K562 (cell line): ENCODE results near the gene EXD2. TPM values are rescaled to one million over a fixed set of nuclear protein-coding genes. Genes with fewer than 3 reads are reported as not detected.

Source experiments
- ATAC-seq: fragments of 200-7000 bp; cut with Tn5 transposase; 3 replicates; pipeline ENCODE4 v1.9.1; 2020; ENCODE audit warnings: moderate library complexity
- BruUV-seq: library from RNA; stranded (reverse); fragments of 400-500 nt; replicated peaks from 2 replicates; lab custom pipeline; 2021; lab: Mats Ljungman, UMichigan
- CTCF ChIA-PET: fragments of 300-600 bp; formaldehyde crosslinking; extraction: SDS; loops from one replicate; lab custom pipeline; 2021; ENCODE audit warnings: low intra/inter-chr PET ratio; lab: Yijun Ruan, JAX
- POLR2A ChIA-PET: fragments of 300-600, 350-650 bp; sonication (Branson Sonifier 250); formaldehyde crosslinking; extraction: SDS; loops from one replicate; lab custom pipeline; 2021; ENCODE audit warnings: antibody characterized with exemption, inconsistent platforms; lab: Yijun Ruan, JAX
- DNase-seq, 4 experiments: peaks; one replicate each; pipeline versions ENCODE4 v3.0.0 to v3.0.0-alpha.2; 2011 to 2018; ENCODE audit warnings: low spot score in 3 of 4, mixed read lengths in 3 of 4; ENCODE audit errors: extremely low read depth in 1 of 4
- FAIRE-seq: peaks from 2 replicates; lab custom pipeline; 2011; peaks lifted over from hg19 to GRCh38; lab: Jason Lieb, UNC
- H2AFZ ChIP-seq: 2 replicates; pipeline ENCODE4 v1.6.0; 2011; ENCODE audit warnings: low read depth, low read length, control low read depth, inconsistent platforms
- H3K27ac ChIP-seq: fragments of 200-600 bp; 3 replicates; pipeline ENCODE4 v1.8.0; 2011; ENCODE audit warnings: low read depth, mild to moderate bottlenecking, control low read depth, inconsistent platforms, low read length, moderate library complexity, mixed read lengths; ENCODE audit errors: extremely low read depth
- H3K27me3 ChIP-seq, 2 experiments: fragments of 300-600 bp in 1 of 2; 2 replicates in 1 of 2; 3 replicates in 1 of 2; pipeline versions ENCODE4 v1.6.0 to v1.8.0; 2011; ENCODE audit warnings: inconsistent platforms in 2 of 2, low read length in 2 of 2, mild to moderate bottlenecking in 1 of 2, mixed read lengths in 1 of 2, moderate library complexity in 1 of 2; ENCODE audit not compliant: control insufficient read depth in 2 of 2, insufficient read depth in 2 of 2
- H3K36me3 ChIP-seq: fragments of 300-600 bp; 3 replicates; pipeline ENCODE4 v1.8.0; 2011; ENCODE audit warnings: mild to moderate bottlenecking, low read length, inconsistent platforms; ENCODE audit not compliant: control insufficient read depth, insufficient read depth
- H3K4me1 ChIP-seq, 2 experiments: fragments of 200-600 bp in 1 of 2; replicated peaks in 1 of 2; 2 replicates in 1 of 2; 3 replicates in 1 of 2; pipeline versions ENCODE4 v1.5.1 to v1.8.0; 2011; ENCODE audit warnings: inconsistent platforms in 2 of 2, low read length in 2 of 2, mild to moderate bottlenecking in 1 of 2, mixed read lengths in 1 of 2, moderate library complexity in 1 of 2; ENCODE audit not compliant: control insufficient read depth in 2 of 2, insufficient read depth in 2 of 2
- H3K4me2 ChIP-seq: 2 replicates; pipeline ENCODE4 v1.6.1; 2011; ENCODE audit warnings: low read length, control low read depth, inconsistent platforms, mixed read lengths; ENCODE audit not compliant: insufficient read depth
- H3K4me3 ChIP-seq: fragments of 200-600 bp; sonication (generic), shearing (Covaris generic); 2 replicates; pipeline ENCODE4 v1.5.1; 2016; ENCODE audit warnings: control low read depth, inconsistent platforms
- H3K79me2 ChIP-seq: fragments of 200-600 bp; 3 replicates; pipeline ENCODE4 v1.8.0; 2011; ENCODE audit warnings: low read length, inconsistent platforms; ENCODE audit not compliant: control insufficient read depth, insufficient read depth
- H3K9ac ChIP-seq, 2 experiments: 2 replicates each; pipeline versions ENCODE4 v1.6.0 to v1.6.1; 2011; ENCODE audit warnings: low read depth in 2 of 2, low read length in 2 of 2, control low read depth in 1 of 2, inconsistent platforms in 1 of 2, mild to moderate bottlenecking in 1 of 2, mixed read lengths in 1 of 2; ENCODE audit not compliant: insufficient read depth in 1 of 2
- H3K9me1 ChIP-seq: one replicate; pipeline ENCODE4 v1.6.0; 2011; ENCODE audit warnings: inconsistent platforms, mild to moderate bottlenecking, low read length, moderate library complexity; ENCODE audit not compliant: control insufficient read depth, insufficient read depth
- H3K9me3 ChIP-seq: replicated peaks from 2 replicates; pipeline ENCODE4 v1.5.1; 2011; ENCODE audit warnings: low read depth, low read length, inconsistent platforms; ENCODE audit not compliant: control insufficient read depth, insufficient read depth
- H4K20me1 ChIP-seq: replicated peaks from 2 replicates; pipeline ENCODE4 v1.6.1; 2011; ENCODE audit warnings: low read length, inconsistent platforms, mixed read lengths; ENCODE audit not compliant: control insufficient read depth, insufficient read depth
- BRD4 ChIP-seq: fragments of 200-600 bp; sonication (generic); IDR thresholded peaks from 2 replicates; pipeline ENCODE4 v1.6.1; 2017; ENCODE audit warnings: inconsistent platforms
- CBX3 ChIP-seq, 2 experiments: IDR thresholded peaks; 1 replicate in 1 of 2; 2 replicates in 1 of 2; pipeline ENCODE4 v1.6.1; 2012; ENCODE audit warnings: inconsistent platforms in 2 of 2, low read length in 2 of 2, borderline replicate concordance in 1 of 2, control low read depth in 1 of 2
- E2F6 ChIP-seq, 2 experiments: IDR thresholded peaks; 2 replicates each; pipeline ENCODE4 v1.6.1; 2011; ENCODE audit warnings: borderline replicate concordance in 1 of 2, control low read depth in 1 of 2, low read depth in 1 of 2, low read length in 1 of 2, mild to moderate bottlenecking in 1 of 2, mixed read lengths in 1 of 2, moderate library complexity in 1 of 2; ENCODE audit not compliant: insufficient read depth in 1 of 2, insufficient read length in 1 of 2, poor library complexity in 1 of 2, severe bottlenecking in 1 of 2; ENCODE audit errors: extremely low read depth in 1 of 2
- FUS ChIP-seq: fragments of 200-400 bp; formaldehyde crosslinking; optimal IDR thresholded peaks from 2 replicates; pipeline ENCODE3; 2017; ENCODE audit warnings: low read depth, low read length
- HCFC1 ChIP-seq: IDR thresholded peaks from 2 replicates; pipeline ENCODE4 v1.6.1; 2012; ENCODE audit warnings: low read depth, low read length, improper control_type of control experiment
- POLR2AphosphoS2 ChIP-seq: IDR thresholded peaks from 2 replicates; pipeline ENCODE4 v1.6.1; 2012; ENCODE audit warnings: low read length, improper control_type of control experiment
- SRF ChIP-seq, 2 experiments: fragments of 250-450, 450-650 bp in 1 of 2; sonication (Bioruptor Pico) in 1 of 2; sonication (generic) in 1 of 2; formaldehyde crosslinking; IDR thresholded peaks; 2 replicates each; pipeline versions ENCODE4 v1.5.0 to v1.5.1; 2020 to 2022; ENCODE audit warnings: mild to moderate bottlenecking in 1 of 2, missing genetic modification reagents in 1 of 2
- ZBTB40 ChIP-seq, 2 experiments: fragments of 450-650 bp in 1 of 2; sonication (generic) in 1 of 2; formaldehyde crosslinking in 1 of 2; IDR thresholded peaks; 2 replicates each; pipeline versions ENCODE4 v1.7.1 to v1.9.0; 2016 to 2022; ENCODE audit warnings: inconsistent platforms in 1 of 2, mild to moderate bottlenecking in 1 of 2, missing genetic modification reagents in 1 of 2
- ZNF41 ChIP-seq: fragments of 250-450 bp; sonication (Bioruptor Pico); conservative IDR thresholded peaks from 2 replicates; pipeline ENCODE4 v1.4.0; 2020; ENCODE audit warnings: mild to moderate bottlenecking
- ZNF583 ChIP-seq: fragments of 250-450 bp; sonication (Bioruptor Pico); IDR thresholded peaks from 2 replicates; pipeline ENCODE4 v1.4.0; 2020
- ZNF655 ChIP-seq: fragments of 250-450 bp; sonication (Bioruptor Pico); IDR thresholded peaks from 2 replicates; pipeline ENCODE4 v1.5.0; 2021
- WGBS: fragments of 100-300 bp; shearing (Covaris generic); methylation state at CpG from one replicate; pipeline ENCODE4 v1.1.6; 2016; ENCODE audit warnings: low coverage, mixed read lengths; ENCODE audit not compliant: insufficient coverage; ENCODE audit errors: missing lambda C conversion rate; 5-methylcytosine and 5-hydroxymethylcytosine counted together
- in situ Hi-C: fragments of 300-500 bp; cut with MboI; formaldehyde crosslinking; loops from 4 replicates; pipeline ENCODE4 v1.15.0; 2018; ENCODE audit warnings: inconsistent platforms, mixed read lengths
- intact Hi-C: fragments of 100-400 bp; cut with micrococcal nuclease; formaldehyde crosslinking; loops from 2 replicates; pipeline ENCODE4 v1.14.2; 2022
- polyA plus RNA-seq, 8 experiments: library from polyadenylated mRNA; depleted of rRNA in 4 of 8; stranded (reverse) in 5 of 8; unstranded in 3 of 8; fragments of >200 nt; fragmentation: Nextera tagmentation in 2 of 8; fragmentation: Illumina TruSeq in 1 of 8; extraction: Ambion mirVana in 2 of 8; extraction: Trizol in 1 of 8; gene quantifications; 2 replicates each; pipeline versions ENCODE4 v1.2.1 to v1.2.3, GENCODE V29; 2011 to 2014; ENCODE audit warnings: inconsistent platforms in 1 of 8, missing spikeins in 1 of 8
- total RNA-seq, 7 experiments: library from RNA; depleted of rRNA in 6 of 7; stranded (reverse); fragments of >200 nt in 6 of 7; fragmentation: Illumina TruSeq in 2 of 7; extraction: Trizol in 2 of 7; gene quantifications; 2 replicates each; pipeline versions ENCODE4 v1.2.1 to v1.2.3, GENCODE V29; 2011 to 2021; ENCODE audit warnings: low replicate concordance in 1 of 7

Gene EXD2
- total and polyA plus RNA-seq, 9 of the 15 experiments (the other 6 are each of a cell fraction or from before 2014, with no cell fraction given) = 1.6 to 7.5 (median 3.7) TPM

GRCh38 chr14:69244946-69245345 lies 53.6 kb downstream of the EXD2 start:
- intact Hi-C loops (loop anchor here (5.0 to 10.0 kb wide), 2 partner anchors 118 to 330 kb away; partner anchors contain the start of gene CCDC177), in situ Hi-C loops (no loop called here)
- Histone ChIP-seq H3K4me1 (peaks cover 0 to 3% of the 10 kb centered on the region in 2 experiments; a peak in 1 of 5 replicates), H2AFZ (no peak overlapping the region), H4K20me1 (no peaks in the 10 kb centered on the region; the same call in 1 of the 2 replicates), H3K4me2 (no peak overlapping the region), H3K9me1 (no peaks in the 10 kb centered on the region), H3K27me3 (peaks cover 2 to 3% of the 10 kb centered on the region in 2 experiments; a peak in 3 of 5 replicates), H3K9me3 (no peaks in the 10 kb centered on the region), H3K9ac (no peak overlapping the region), H3K36me3 (no peaks in the 10 kb centered on the region), H3K79me2 (no peaks in the 10 kb centered on the region), H3K27ac (no peak overlapping the region), H3K4me3 (no peak overlapping the region)
- no peak for ATAC-seq
- WGBS = 40% methylated on average over 3 of the region's 3 CpGs
- ChIA-PET POLR2A (no interaction called here), CTCF (no interaction called here)
- no TSS peak for BruUV-seq
- DNase-seq = no peak
- no peak for FAIRE-seq
- TF ChIP-seq FUS (no peak), HCFC1 (no peak), ZNF655 (CRISPR knock-in tag) (no peak), ZNF583 (CRISPR knock-in tag) (no peak), ZBTB40 (IDR thresholded peaks at IDR 0.05) (no peak), ZBTB40 (CRISPR knock-in tag; IDR thresholded peaks at IDR 0.05) (no peak), BRD4 (no peak), SRF (CRISPR knock-in tag; IDR thresholded peaks at IDR 0.05) (no peak), E2F6 (IDR thresholded peaks at IDR 0.05; ENCODE audit: borderline replicate concordance in 1 of 2, extremely low read depth in 1 of 2, insufficient read depth in 1 of 2, insufficient read length in 1 of 2, low read depth in 1 of 2, low read length in 1 of 2, poor library complexity in 1 of 2, severe bottlenecking in 1 of 2) (no peak), ZNF41 (CRISPR knock-in tag) (no peak), CBX3 (IDR thresholded peaks at IDR 0.05; ENCODE audit: borderline replicate concordance in 1 of 2, low read length in 2 of 2) (no peak), POLR2AphosphoS2 (no peak)
